Measurements from ENCODE around the gene ZNF536. TPM values are rescaled to one million over a fixed set of nuclear protein-coding genes. Genes with fewer than 3 reads are reported as not detected.

Gene ZNF536
- total and polyA plus RNA-seq, 12 donors, result 0.22 to 10.7 (median 3.7) TPM

DNA sequence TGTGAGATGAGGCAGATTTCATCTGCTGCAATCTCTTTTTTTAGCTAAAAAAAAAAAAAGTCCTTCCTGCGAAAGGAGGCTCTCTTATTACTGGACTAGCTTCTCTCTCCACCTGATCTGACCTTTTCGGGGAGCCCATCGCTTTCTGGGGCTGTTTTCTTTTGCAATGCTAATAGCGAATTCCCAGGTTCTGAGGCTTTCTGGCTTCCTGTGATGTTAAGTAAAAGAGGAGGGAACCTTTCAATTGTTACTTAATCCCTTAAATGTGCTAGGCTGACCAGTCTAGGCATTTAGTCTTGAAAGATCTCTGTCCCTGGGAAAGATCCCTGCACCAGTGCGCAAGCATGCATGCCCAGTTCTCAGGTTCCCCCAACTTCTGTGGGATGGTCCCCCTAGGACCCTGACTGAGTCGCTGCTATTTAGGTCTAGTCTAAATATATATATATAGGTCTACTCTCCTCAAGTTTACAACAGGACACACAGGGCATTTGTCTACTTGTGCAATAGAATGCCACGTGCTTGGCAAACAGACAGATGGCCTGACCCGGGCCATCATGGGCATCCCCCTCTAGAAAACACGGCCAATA lies 224.7 kb downstream of the ZNF536 start:
- DNase-seq (no peak), ATAC-seq (no peak)
- Histone ChIP-seq H3K4me1 (peaks cover 0 to 4% (median 0%) of the 10 kb centered on the region in 9 donors), H3K27ac (no peak overlapping the region), H3K9me3 (no peaks in the 10 kb centered on the region), H3K27me3 (peaks cover 0 to 38% (median 4%) of the 10 kb centered on the region in 7 donors), H3K4me3 (no peak overlapping the region), H3K36me3 (no peaks in the 10 kb centered on the region)
- TF ChIP-seq, protein P1, sequence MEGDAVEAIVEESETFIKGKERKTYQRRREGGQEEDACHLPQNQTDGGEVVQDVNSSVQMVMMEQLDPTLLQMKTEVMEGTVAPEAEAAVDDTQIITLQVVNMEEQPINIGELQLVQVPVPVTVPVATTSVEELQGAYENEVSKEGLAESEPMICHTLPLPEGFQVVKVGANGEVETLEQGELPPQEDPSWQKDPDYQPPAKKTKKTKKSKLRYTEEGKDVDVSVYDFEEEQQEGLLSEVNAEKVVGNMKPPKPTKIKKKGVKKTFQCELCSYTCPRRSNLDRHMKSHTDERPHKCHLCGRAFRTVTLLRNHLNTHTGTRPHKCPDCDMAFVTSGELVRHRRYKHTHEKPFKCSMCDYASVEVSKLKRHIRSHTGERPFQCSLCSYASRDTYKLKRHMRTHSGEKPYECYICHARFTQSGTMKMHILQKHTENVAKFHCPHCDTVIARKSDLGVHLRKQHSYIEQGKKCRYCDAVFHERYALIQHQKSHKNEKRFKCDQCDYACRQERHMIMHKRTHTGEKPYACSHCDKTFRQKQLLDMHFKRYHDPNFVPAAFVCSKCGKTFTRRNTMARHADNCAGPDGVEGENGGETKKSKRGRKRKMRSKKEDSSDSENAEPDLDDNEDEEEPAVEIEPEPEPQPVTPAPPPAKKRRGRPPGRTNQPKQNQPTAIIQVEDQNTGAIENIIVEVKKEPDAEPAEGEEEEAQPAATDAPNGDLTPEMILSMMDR (IDR thresholded peaks at IDR 0.05), result no peak
- intact Hi-C loops (cut with DNase I), result no loop called here
- WGBS, 2 donors, result 34 to 42% methylated on average over 9 of the region's 9 CpGs

- TF ChIP-seq, protein P1 (IDR thresholded peaks at IDR 0.05), result no peak
- Histone ChIP-seq H3K27ac (no peak overlapping the region), H3K36me3 (no peaks in the 10 kb centered on the region), H3K27me3 (peaks cover 0 to 37% (median 0%) of the 10 kb centered on the region in 7 donors), H3K4me1 (no peaks in the 10 kb centered on the region), H3K9me3 (no peaks in the 10 kb centered on the region), H3K4me3 (no peak overlapping the region)
- DNase-seq (no peak), ATAC-seq (no peak)
- intact Hi-C loops (cut with DNase I), result no loop called here
Measured at GRCh38 chr19:30598688-30599087, 226.5 kb downstream of the ZNF536 start.

DNA sequence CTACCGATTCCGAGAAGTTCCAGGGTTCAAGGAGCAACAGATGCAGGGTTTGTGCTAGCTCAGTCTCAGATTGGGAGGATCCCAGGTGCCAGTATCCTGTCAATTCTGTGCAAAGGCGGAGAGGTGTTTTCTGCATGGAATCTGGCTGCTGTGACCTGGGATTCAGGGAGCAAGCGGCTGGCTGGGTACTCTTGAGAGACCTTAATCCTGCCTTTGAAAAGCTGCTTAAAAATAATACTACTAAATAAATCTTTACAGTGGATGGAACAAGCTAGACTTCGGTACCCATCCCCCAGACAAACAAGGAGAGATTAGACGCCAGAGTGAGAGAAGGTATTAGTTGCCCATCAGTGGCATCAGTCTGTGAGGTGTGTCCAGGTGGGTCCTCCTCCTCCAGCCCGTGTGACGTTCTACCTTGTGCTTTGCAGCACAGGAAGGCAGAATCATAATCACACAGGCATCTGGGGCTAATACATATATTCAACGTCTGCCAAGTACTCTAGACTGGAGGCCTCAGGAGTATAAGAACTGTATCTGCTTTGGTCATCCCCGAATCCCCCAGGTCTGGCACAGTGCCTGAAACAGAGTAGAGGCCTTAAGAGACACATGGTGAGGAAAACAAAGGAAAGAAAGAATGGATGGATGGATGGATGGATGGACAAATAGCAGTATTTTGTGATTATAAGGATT lies 230.6 kb downstream of the ZNF536 start:
- TF ChIP-seq, protein P1 (IDR thresholded peaks at IDR 0.05), result no peak
- Histone ChIP-seq H3K27ac (no peak overlapping the region), H3K4me3 (no peak overlapping the region), H3K36me3 (no peaks in the 10 kb centered on the region), H3K4me1 (no peaks in the 10 kb centered on the region), H3K27me3 (peaks cover 0 to 23% (median 0%) of the 10 kb centered on the region in 7 donors), H3K9me3 (no peaks in the 10 kb centered on the region)
- ATAC-seq, result no peak
- intact Hi-C loops (cut with DNase I), result no loop called here
- DNase-seq, result no peak
- WGBS, 2 donors, result 72 to 77% methylated on average over 10 of the region's 10 CpGs

GRCh38 chr19:30604657-30605056 lies 232.5 kb downstream of the ZNF536 start:
- WGBS, 2 donors, result 72 to 75% methylated on average over 6 of the region's 6 CpGs
- H3K4me1 ChIP-seq, result no peaks in the 10 kb centered on the region
- H3K27ac ChIP-seq, result no peak overlapping the region
- H3K27me3 ChIP-seq, result peaks cover 0 to 18% (median 0%) of the 10 kb centered on the region in 7 donors
- intact Hi-C loops (cut with DNase I), result no loop called here
- TF ChIP-seq, protein P1 (IDR thresholded peaks at IDR 0.05), result no peak
- no peaks in the 10 kb centered on the region for H3K9me3 ChIP-seq
- DNase-seq (no peak), ATAC-seq (no peak)
- no peak overlapping the region for H3K4me3 ChIP-seq
- no peaks in the 10 kb centered on the region for H3K36me3 ChIP-seq
